Measurements from ENCODE around the gene VPS41.

Gene VPS41

GRCh38 chr7:38801786-38802185 is 107.2 kb downstream of the VPS41 start:
- no peak for DNase-seq

GRCh38 chr7:38798552-38799267 is 110.3 kb downstream of the VPS41 start:
- DNase-seq: no peak

- peak in 4 of 5 experiments; percentile 6 to 29 (median 17) for DNase-seq
These were observed 112.1 kb downstream of the VPS41 start for GRCh38 chr7:38796626-38797501.

GRCh38 chr7:38795593-38795992 is 113.4 kb downstream of the VPS41 start:
- DNase-seq: no peak

GRCh38 chr7:38781991-38782390 is 127.0 kb downstream of the VPS41 start:
- no peak for DNase-seq

- DNase-seq: no peak
These were observed 131.4 kb downstream of the VPS41 start for GRCh38 chr7:38777609-38778008.

GRCh38 chr7:38775506-38776175 is 133.3 kb downstream of the VPS41 start:
- no peak for DNase-seq

GRCh38 chr7:38773430-38773829 is 135.6 kb downstream of the VPS41 start:
- DNase-seq: no peak

GRCh38 chr7:38760226-38760625 is 148.8 kb downstream of the VPS41 start:
- DNase-seq: no peak

GRCh38 chr7:38759028-38759427 is 150.0 kb downstream of the VPS41 start:
- no peak for DNase-seq

- DNase-seq: no peak
These were observed 151.1 kb downstream of the VPS41 start for GRCh38 chr7:38757931-38758330.

GRCh38 chr7:38756521-38756920 is 152.5 kb downstream of the VPS41 start:
- no peak for DNase-seq

- DNase-seq: no peak
These were observed 155.6 kb downstream of the VPS41 start for GRCh38 chr7:38753347-38753746.

GRCh38 chr7:38751416-38751815 is 157.6 kb downstream of the VPS41 start:
- no peak for DNase-seq

- peak in 1 of 5 experiments; percentile 13 for DNase-seq
These were observed 160.9 kb downstream of the VPS41 start for GRCh38 chr7:38748056-38748610.

- DNase-seq: no peak
These were observed 162.6 kb downstream of the VPS41 start for GRCh38 chr7:38746438-38746837.

GRCh38 chr7:38744746-38745145 is 164.2 kb downstream of the VPS41 start:
- no peak for DNase-seq

GRCh38 chr7:38743899-38744298 is 165.1 kb downstream of the VPS41 start:
- DNase-seq: no peak

GRCh38 chr7:38740041-38740440 is 168.9 kb downstream of the VPS41 start:
- DNase-seq: no peak

GRCh38 chr7:38736138-38736537 is 172.9 kb downstream of the VPS41 start:
- no peak for DNase-seq

GRCh38 chr7:38731215-38731614 is 177.8 kb downstream of the VPS41 start:
- DNase-seq: no peak

- DNase-seq: no peak
These were observed 180.8 kb downstream of the VPS41 start for GRCh38 chr7:38728145-38728544.
